ENCODE data around the gene GAL3ST2. TPM values are rescaled to one million over a fixed set of nuclear protein-coding genes. Genes with fewer than 3 reads are reported as not detected.
A peak's percentile ranks its signal among the peaks of the same experiment; 100 is the strongest.
"Not testable (repeated sequence)": the region's sequence is repeated elsewhere in the genome, so short reads cannot be mapped to it uniquely, and the experiment has no call there.

GAL3ST2 gene
- polyA plus RNA-seq, 1 donor from 2014 or later, result not detected

DNA sequence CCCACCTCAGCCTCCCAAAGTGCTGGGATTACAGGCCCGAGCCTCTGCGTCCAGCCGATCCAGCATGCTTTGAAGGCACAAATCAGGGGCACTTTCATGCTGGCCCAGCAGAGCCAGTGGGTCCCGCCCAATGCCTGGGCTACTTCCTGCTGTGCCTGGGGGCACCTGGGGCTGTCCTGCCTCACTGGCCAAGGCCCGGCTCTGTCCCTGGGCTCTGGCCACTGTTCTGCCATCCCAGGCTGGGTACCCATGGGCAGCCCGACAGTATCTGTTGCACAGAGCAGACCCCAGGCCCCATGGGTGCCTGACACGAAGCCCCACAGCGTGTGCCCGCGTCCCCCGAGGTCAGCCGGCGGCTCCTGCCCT is 6.8 kb upstream of the GAL3ST2 start:
- H3K27ac Mint-ChIP-seq, result no peak overlapping the region
- no peaks in the 10 kb centered on the region for H3K36me3 Mint-ChIP-seq
- H3K27me3 Mint-ChIP-seq, result no peaks in the 10 kb centered on the region
- H3K9me3 Mint-ChIP-seq, result no peaks in the 10 kb centered on the region
- no peak overlapping the region for H3K4me3 Mint-ChIP-seq
- H3K4me1 Mint-ChIP-seq, result peaks cover 6 to 8% (median 7%) of the 10 kb centered on the region in 3 donors

DNA sequence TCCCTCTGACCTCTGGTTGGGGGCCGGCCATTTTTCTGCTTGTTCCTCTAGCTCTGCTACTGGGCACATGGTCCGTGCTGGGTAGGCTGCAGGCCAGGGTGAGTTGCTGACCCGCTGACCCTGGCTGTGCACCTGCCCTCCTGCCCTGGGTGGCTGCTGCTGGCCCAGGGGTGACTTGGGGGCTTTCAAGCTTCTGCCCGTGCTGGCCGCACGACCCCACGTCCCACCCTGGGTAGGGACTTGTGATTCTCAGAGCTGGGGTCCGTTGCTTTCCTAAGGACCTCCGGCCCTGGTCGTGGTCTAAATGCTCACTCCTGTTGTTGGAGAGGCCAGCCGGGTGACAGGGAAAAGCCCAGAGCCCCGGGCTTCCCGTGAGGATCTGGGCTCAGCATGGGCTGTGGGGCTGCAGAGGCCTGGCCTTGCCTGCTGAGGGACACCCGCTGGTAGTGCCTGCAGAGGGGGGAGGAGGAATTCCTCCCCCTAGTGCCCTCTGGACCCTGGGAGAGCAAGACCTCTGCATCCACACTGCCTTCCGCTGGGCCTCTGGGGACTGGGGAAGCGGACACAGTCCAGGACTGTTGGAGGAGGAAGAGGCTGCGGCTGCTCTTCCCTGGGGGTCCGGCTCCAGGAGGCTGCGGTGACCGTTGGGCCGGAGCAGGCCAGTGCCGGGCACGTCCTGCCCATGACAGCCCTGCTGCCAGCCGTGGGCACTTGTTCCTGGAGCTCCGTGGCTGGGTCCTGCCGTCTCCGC is 6.3 kb upstream of the GAL3ST2 start:
- H3K27ac Mint-ChIP-seq, result peak overlapping the region in 1 of 3 donors; percentile 25
- H3K9me3 Mint-ChIP-seq, result no peaks in the 10 kb centered on the region
- H3K4me1 Mint-ChIP-seq, result peaks cover 6 to 8% (median 7%) of the 10 kb centered on the region in 3 donors
- H3K36me3 Mint-ChIP-seq, result no peaks in the 10 kb centered on the region
- H3K4me3 Mint-ChIP-seq, result no peak overlapping the region
- H3K27me3 Mint-ChIP-seq, result no peaks in the 10 kb centered on the region

DNA sequence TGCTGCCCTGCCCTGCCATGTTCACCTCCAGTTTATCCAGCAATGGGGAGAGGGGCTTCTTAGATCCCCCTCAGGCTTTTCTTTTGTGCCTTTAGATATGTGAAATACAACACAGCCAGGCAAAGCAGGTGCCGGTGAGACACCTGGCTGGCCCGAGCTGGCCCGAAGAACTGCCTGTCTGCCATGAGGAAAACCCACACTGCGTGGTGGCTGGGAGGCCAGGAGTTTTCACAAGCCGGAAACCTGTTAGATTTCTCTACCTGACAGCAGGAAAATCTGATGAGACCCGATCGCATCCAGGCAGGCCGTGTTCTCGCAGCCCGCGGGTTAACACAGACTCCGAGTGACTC is 5.7 kb upstream of the GAL3ST2 start:
- Mint-ChIP-seq H3K36me3 (no peaks in the 10 kb centered on the region), H3K4me1 (peaks cover 6 to 8% (median 7%) of the 10 kb centered on the region in 3 donors), H3K4me3 (peak overlapping the region in 1 of 4 donors; percentile 12), H3K27ac (peak overlapping the region in 1 of 3 donors; percentile 25), H3K27me3 (no peaks in the 10 kb centered on the region), H3K9me3 (no peaks in the 10 kb centered on the region)

DNA sequence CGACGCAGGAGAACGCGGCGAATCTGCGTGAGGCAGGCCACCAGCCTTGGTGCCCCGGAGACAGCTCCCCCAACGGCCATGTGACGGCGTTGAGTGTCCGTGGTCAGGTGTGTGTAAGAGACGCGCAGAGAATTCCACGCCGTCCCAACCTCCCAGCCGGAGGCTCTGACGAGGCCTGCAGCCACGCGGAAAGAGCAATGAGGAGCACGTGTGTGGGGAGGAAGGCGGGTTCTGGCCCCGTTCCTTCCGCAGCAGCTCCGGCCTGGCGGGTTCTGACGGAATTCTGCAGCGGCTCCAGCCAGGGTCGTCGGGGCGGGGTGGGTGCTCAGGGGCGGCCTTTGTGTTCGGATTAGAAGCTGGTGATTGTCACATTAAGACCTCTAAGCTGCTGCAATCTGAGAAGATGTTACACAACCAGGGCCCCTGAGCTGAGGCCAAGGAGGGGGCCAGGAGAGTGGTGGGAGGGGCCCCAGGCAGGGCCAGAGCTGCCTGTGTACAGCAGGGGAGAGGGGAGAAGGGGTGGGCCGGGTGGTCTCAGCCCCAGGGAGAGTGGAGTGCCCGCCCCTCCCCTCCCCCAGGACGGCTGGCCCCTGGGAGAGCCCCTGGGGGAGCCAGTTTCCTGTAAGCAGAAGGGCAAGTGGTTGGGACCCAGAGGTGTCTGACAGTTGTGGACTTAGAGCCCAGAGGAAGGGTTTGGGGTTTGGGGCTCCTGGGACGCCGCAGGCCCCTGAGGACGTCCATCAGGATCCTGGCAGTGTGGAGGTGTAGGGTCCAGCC is 5.1 kb upstream of the GAL3ST2 start:
- Mint-ChIP-seq H3K9me3 (no peaks in the 10 kb centered on the region), H3K36me3 (no peaks in the 10 kb centered on the region), H3K4me1 (peaks cover 6 to 8% (median 7%) of the 10 kb centered on the region in 3 donors), H3K4me3 (peak overlapping the region; percentile 21 to 94 (median 65)), H3K27me3 (no peaks in the 10 kb centered on the region), H3K27ac (peak overlapping the region; percentile 18 to 92 (median 73))

DNA sequence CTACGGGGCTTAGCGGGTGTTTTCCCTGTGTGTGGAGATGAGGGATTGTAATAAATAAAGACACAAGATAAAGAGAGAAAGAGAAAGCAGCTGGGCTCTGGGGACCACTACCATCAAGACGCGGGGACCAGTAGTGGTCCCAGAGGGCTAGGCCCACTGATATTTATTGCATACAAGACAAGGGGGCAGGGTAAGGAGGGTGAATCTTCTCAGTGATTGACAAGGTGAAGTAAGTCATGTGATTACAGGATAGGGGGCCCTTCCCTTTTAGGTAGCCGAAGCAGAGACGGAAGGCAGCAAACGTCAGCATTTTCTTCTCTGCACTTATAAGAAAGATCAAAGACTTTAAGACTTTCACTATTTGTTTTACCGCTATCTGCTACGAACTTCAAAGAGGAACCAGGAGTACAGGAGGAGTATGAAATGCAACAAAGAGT is 4.5 kb upstream of the GAL3ST2 start:
- H3K9me3 Mint-ChIP-seq, result no peaks in the 10 kb centered on the region
- H3K27me3 Mint-ChIP-seq, result no peaks in the 10 kb centered on the region
- peaks cover 6 to 8% (median 7%) of the 10 kb centered on the region in 3 donors for H3K4me1 Mint-ChIP-seq
- H3K36me3 Mint-ChIP-seq, result no peaks in the 10 kb centered on the region
- peak overlapping the region; percentile 21 to 94 (median 65) for H3K4me3 Mint-ChIP-seq
- peak overlapping the region; percentile 18 to 92 (median 73) for H3K27ac Mint-ChIP-seq

DNA sequence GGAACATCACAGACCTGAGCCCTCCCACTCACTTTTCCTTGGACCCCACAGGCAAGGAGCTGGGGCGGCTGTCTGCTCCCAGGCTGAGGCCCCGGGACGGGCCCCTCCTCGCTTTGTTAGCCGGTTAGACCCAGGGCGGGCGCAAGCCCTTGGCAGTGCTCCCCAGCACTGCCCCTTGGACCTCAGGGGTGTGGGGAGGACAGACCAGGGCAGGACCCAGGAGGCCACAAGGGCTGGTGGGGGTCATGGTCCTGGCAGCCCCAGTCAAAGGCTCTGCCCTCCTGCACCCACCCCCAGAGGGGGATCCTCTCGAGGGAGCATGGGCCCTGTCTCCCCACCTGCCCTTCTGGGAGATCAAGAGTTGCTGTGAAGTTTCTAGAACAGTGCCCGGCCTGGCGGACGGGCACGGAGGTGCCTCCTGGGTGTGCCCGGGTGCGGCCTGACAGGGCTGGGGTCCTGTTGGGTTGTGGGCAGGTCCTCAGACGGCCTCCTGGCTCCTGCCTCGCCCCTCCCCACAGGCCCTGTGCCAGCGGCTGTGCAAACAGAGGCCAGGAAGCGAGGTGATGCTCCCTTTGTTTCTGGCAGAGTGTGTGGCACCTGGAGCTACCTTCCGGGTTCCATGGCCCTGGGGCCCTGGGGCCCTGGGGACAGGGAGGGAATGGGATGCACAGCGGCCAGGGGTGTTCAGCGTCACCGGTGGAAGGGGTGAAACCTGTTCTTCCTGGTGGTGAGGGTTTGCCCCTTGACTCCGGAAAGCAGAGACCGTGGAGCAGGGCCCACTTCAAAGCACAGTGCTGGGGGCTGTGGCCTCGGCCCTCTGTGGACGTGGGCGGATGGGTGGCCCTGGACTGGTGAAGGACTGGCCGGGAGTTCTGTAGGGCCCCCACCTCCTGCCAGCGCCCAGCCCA is 2.9 kb upstream of the GAL3ST2 start:
- H3K27ac Mint-ChIP-seq, result no peak overlapping the region
- no peaks in the 10 kb centered on the region for H3K36me3 Mint-ChIP-seq
- H3K4me1 Mint-ChIP-seq, result peaks cover 6 to 8% (median 7%) of the 10 kb centered on the region in 3 donors
- H3K9me3 Mint-ChIP-seq, result no peaks in the 10 kb centered on the region
- no peak overlapping the region for H3K4me3 Mint-ChIP-seq
- H3K27me3 Mint-ChIP-seq, result no peaks in the 10 kb centered on the region

DNA sequence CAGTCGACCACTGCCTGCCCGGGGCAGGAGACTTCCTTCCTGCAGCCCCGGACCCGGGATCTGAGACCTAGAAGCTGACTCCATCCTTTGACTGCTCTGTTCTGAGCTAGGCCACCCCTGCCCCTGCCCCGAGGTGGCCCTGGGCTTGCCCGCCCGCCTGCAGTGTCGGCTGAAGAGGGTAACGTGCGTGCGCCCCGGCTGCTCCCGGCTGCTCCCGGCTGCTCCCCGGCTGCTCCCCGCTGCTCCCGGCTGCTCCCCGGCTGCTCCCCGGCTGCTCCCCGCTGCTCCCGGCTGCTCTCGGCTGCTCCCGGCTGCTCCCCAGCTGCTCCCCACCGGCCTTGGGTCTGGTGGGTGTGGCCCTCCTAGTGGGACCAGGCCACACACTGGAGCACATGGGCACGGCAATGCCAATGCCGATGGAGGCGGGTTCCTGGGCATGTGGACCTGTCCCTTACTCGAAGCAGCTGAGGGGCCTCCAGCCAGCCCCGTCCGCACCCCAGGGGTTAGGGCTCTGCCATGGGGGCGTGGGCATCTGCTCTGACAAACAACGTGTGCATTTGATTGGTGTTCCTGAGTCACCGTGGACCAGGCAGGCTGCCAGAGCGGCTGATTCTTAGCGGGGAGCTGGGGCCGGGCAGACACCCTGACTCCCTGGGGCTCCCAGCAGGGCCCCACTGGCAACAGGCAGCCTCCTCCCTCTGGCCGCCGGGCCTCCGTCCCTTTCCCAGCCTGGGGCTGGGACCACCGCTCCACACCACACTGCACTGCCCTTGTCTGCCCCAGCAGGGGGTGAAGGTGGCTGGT is 2.0 kb upstream of the GAL3ST2 start:
- Mint-ChIP-seq H3K9me3 (no peaks in the 10 kb centered on the region), H3K27ac (no peak overlapping the region), H3K4me1 (peaks cover 6 to 8% (median 7%) of the 10 kb centered on the region in 3 donors), H3K36me3 (no peaks in the 10 kb centered on the region), H3K27me3 (no peaks in the 10 kb centered on the region), H3K4me3 (no peak overlapping the region)

DNA sequence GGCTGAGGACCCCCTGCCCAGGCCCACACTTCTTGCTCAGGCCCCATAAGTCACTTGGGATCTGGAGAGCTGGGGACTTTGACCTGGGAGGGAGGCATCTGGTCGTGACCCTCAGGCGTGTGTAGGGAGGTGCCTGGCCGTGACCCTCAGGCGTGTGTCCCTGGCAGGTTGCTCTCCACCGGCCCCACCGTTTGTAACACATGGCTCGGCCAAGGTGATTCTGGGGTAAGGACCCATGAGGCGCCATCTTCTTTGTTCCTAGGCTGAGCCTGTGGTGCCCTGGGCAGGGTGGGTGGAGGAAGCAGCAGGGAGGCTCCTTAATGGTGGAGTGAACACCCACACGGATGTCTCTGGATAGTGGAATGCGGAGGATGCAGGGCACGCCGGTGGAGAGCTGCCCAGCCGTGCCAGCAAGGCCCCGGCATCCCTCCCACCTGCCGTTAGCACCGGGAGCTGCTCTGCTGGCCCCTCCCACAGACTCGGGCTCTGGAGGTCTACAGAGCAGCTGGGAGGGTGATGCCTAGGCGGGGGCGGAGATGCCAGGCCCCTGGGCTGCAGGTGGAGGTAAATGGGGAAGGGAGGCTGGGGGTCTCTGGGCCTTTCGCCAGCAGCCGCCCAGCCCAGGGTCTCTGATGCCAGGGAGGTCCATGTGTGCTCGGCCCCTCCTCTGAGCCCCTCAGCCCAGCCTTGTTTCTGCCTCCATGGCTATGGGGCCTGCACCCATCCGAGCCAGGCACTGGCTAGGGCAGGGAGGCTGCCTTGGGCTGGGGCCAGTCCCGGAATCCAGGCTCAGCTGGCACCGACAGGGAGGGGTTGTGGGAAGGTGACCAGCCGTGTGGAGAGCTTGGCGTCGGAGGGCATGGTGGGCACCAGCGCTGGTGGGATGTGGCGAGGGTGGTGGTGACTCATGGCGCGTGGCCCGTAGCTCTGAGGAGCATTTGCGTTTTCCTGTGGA is 1.1 kb upstream of the GAL3ST2 start:
- no peaks in the 10 kb centered on the region for H3K9me3 Mint-ChIP-seq
- H3K4me1 Mint-ChIP-seq, result peaks cover 6 to 8% (median 7%) of the 10 kb centered on the region in 3 donors
- H3K4me3 Mint-ChIP-seq, result no peak overlapping the region
- H3K36me3 Mint-ChIP-seq, result no peaks in the 10 kb centered on the region
- H3K27me3 Mint-ChIP-seq, result no peaks in the 10 kb centered on the region
- H3K27ac Mint-ChIP-seq, result no peak overlapping the region

DNA sequence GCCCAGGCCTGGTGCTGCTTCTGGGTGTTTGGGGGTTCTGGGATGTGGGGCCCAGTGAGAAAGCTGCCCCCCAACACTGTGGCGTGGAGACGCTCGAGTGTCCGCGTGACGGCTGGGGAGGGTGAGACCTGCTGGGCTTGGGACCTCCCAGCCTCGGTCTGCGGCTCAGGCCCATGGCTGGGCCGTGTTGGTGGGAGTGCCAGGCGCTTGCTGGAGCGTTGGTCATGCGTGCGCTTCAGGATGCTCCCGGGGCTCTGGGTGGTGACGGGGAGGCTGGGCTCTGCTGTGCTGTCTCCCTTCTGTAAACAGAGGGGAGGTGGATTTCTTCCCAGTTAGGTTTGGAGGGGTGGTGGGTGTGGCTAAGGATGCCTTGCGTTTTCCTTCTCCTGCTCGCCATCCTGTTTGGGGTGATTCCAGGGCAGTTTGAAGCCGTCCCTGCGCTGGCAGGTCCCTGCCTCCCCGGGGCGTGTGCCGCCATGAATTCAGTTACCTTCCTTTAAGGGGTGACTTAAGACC is 606 bp downstream of the GAL3ST2 start:
- no peaks in the 10 kb centered on the region for H3K36me3 Mint-ChIP-seq
- H3K4me3 Mint-ChIP-seq, result no peak overlapping the region
- no peaks in the 10 kb centered on the region for H3K27me3 Mint-ChIP-seq

DNA sequence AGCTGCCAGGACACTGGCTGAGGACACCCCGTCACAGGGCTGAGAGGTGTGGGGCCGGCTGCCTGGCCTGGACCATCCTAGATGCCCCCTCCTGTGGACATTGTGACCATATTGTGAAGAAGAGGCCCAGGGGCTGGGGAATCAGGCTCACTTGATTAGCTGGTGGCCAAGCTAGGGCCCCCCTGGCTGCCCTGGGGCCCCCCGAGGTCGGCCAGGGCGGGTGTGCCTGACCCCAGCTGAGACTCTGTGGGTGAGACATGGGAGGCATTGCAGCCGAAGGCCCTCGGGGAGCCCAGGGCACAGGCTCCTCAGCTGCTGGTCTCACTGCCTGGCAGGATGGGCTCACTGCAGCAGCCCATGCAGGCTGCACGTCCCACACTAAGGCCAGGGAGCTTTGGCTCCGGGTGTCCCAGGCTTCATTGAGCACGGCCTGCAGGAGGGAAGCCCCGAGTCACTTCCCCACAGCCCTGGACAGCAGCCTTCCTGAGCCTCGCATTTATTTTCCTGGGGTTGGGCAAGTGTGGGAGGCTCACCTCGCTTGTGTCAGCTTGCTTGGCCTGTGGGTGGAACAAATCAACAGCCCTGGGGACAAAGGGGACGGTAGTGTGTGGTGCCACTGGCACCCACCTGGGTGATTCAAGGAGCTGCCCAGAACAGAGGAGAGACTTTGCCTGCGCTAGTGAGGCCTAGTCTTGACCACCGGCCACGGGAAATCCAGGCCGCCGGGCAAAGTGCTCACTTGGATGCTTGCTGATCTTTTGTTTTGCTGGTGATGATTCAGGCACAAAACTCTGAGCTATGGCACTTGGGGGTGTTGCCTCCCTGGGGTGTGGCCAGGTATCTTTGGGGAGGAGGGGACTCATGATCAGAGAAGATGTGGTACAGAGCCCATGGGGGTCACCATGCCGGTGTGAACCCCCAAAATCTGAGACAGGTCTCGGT is 1.3 kb downstream of the GAL3ST2 start:
- peaks cover 0 to 2% (median 2%) of the 10 kb centered on the region in 3 donors for H3K9me3 Mint-ChIP-seq
- H3K4me3 Mint-ChIP-seq, result no peak overlapping the region
- no peak overlapping the region for H3K27ac Mint-ChIP-seq
- H3K27me3 Mint-ChIP-seq, result no peaks in the 10 kb centered on the region
- H3K36me3 Mint-ChIP-seq, result no peaks in the 10 kb centered on the region
- H3K4me1 Mint-ChIP-seq, result peaks cover 0 to 2% (median 0%) of the 10 kb centered on the region in 3 donors

More for the DNA sequence above, 606 bp downstream of the GAL3ST2 start:
- peaks cover 2 to 3% (median 3%) of the 10 kb centered on the region in 3 donors for H3K4me1 Mint-ChIP-seq
- no peak overlapping the region for H3K27ac Mint-ChIP-seq
- H3K9me3 Mint-ChIP-seq, result peaks cover 0 to 2% (median 2%) of the 10 kb centered on the region in 3 donors

DNA sequence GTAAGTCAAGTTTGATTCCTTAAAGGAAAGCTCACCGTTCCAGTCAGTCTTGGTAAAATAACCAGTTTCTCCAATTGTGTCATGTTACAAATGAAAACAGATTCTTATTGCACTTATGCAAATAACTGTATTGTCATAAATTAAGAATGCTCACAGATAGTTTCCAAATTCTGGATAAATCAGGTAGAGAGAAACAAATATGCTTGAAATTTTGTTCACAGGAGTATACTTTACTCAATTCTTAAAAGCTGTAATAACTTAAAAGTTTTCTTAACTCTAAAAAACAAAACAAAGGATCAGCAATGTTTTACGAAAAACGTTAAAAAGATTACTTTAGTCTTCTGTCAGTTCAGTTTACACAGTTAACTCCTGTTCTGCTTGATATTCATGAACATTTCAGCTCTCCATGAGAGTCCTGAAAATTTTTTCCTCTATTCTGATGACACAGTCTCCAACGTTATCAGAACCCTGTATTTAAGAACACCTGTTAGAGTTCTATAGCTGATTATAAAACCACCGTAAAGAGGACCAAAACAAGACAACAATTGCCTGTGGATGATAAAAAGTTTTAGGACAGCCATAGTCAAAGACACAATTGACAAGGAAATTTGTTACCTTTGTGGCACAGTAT is 4.4 kb downstream of the GAL3ST2 start:
- no peak overlapping the region for H3K4me3 Mint-ChIP-seq
- peaks cover 0 to 1% (median 0%) of the 10 kb centered on the region in 3 donors for H3K4me1 Mint-ChIP-seq
- H3K27ac Mint-ChIP-seq, result no peak overlapping the region
- peaks cover 0 to 2% (median 2%) of the 10 kb centered on the region in 3 donors for H3K9me3 Mint-ChIP-seq
- peaks cover 1% of the 10 kb centered on the region for H3K36me3 Mint-ChIP-seq
- H3K27me3 Mint-ChIP-seq, result no peaks in the 10 kb centered on the region

DNA sequence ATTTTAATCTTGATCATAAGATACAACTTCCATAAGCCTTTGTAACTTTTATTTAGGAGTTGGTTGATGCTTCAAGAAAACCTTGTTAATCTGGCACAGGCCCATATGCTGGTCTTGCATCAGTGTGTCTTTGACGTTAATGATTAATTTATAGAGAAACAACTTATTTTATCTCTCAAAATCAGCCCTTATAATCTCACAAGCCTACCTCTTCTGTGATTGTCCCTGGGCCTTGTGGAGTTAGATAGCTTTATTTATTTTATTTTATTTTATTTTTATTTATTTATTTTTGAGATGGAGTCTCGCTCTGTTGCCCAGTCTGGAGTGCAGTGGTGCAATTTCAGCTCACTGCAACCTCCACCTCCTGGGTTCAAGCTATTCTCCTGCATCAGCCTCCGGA is 5.4 kb downstream of the GAL3ST2 start:
- not testable (repeated sequence) for H3K9me3 Mint-ChIP-seq, H3K27ac Mint-ChIP-seq, H3K4me3 Mint-ChIP-seq, H3K36me3 Mint-ChIP-seq, H3K27me3 Mint-ChIP-seq, H3K4me1 Mint-ChIP-seq

Measured in IgD-negative memory B cell (primary cell).